H9 (cell line): ENCODE data around the gene LIMS2. TPM values are rescaled to one million over a fixed set of nuclear protein-coding genes. Genes with fewer than 3 reads are reported as not detected.

ENCODE experiments used
- DNase-seq: peaks from one replicate; pipeline ENCODE4 v3.0.0-alpha.2; 2017
- H2AFZ ChIP-seq: one replicate; pipeline ENCODE4 v1.6.1; 2013; ENCODE audit warnings: mild to moderate bottlenecking, low read length, control low read depth, moderate library complexity
- H2AK5ac ChIP-seq: 2 replicates; pipeline ENCODE4 v1.6.1; 2013; ENCODE audit warnings: low read length, control low read depth, mixed read lengths; ENCODE audit not compliant: insufficient read length
- H2BK120ac ChIP-seq: one replicate; pipeline ENCODE4 v1.6.1; 2013; ENCODE audit warnings: low read depth, mild to moderate bottlenecking, low read length, control low read depth, inconsistent platforms; ENCODE audit not compliant: poor library complexity, severe bottlenecking
- H2BK12ac ChIP-seq: 2 replicates; pipeline ENCODE4 v1.6.1; 2013; ENCODE audit warnings: low read length, control low read depth, mixed read lengths, low read depth; ENCODE audit not compliant: insufficient read length
- H2BK15ac ChIP-seq: 2 replicates; pipeline ENCODE4 v1.6.1; 2013; ENCODE audit warnings: low read depth, low read length, control low read depth
- H2BK20ac ChIP-seq: one replicate; pipeline ENCODE4 v1.6.1; 2013; ENCODE audit warnings: low read depth, mild to moderate bottlenecking, low read length, control low read depth, inconsistent platforms; ENCODE audit not compliant: poor library complexity, severe bottlenecking
- H2BK5ac ChIP-seq: 2 replicates; pipeline ENCODE4 v1.6.1; 2013; ENCODE audit warnings: low read length, control low read depth, mixed read lengths; ENCODE audit not compliant: insufficient read length
- H3K14ac ChIP-seq: 2 replicates; pipeline ENCODE4 v1.6.1; 2013; ENCODE audit warnings: low read length, control low read depth; ENCODE audit not compliant: insufficient read depth
- H3K18ac ChIP-seq: 2 replicates; pipeline ENCODE4 v1.6.1; 2013; ENCODE audit warnings: low read depth, mild to moderate bottlenecking, mixed read lengths, low read length, control low read depth; ENCODE audit not compliant: insufficient read length
- H3K23ac ChIP-seq: 2 replicates; pipeline ENCODE4 v1.6.1; 2013; ENCODE audit warnings: low read length, control low read depth, mixed read lengths, low read depth; ENCODE audit not compliant: insufficient read length
- H3K23me2 ChIP-seq: 2 replicates; pipeline ENCODE4 v1.6.1; 2013; ENCODE audit warnings: low read depth, mild to moderate bottlenecking, mixed read lengths, low read length, control low read depth; ENCODE audit not compliant: insufficient read length, poor library complexity, severe bottlenecking
- H3K27ac ChIP-seq: 2 replicates; pipeline ENCODE4 v1.5.1; 2013; ENCODE audit warnings: low read length, control low read depth, mixed read lengths, low read depth; ENCODE audit not compliant: insufficient read length
- H3K27me3 ChIP-seq: 2 replicates; pipeline ENCODE4 v1.6.1; 2013; ENCODE audit warnings: low read length, control low read depth, inconsistent platforms; ENCODE audit not compliant: insufficient read depth
- H3K4ac ChIP-seq: 2 replicates; pipeline ENCODE4 v1.6.1; 2013; ENCODE audit warnings: low read depth, mild to moderate bottlenecking, control low read depth, inconsistent platforms, low read length, moderate library complexity
- H3K4me1 ChIP-seq: 2 replicates; pipeline ENCODE4 v1.6.1; 2013; ENCODE audit warnings: low read length, control low read depth, inconsistent platforms; ENCODE audit not compliant: insufficient read depth
- H3K4me2 ChIP-seq: 2 replicates; pipeline ENCODE4 v1.6.1; 2013; ENCODE audit warnings: low read length, control low read depth, mixed read lengths; ENCODE audit not compliant: insufficient read length, insufficient read depth
- H3K56ac ChIP-seq: 2 replicates; pipeline ENCODE4 v1.6.1; 2013; ENCODE audit warnings: low read depth, mild to moderate bottlenecking, mixed read lengths, low read length, control low read depth; ENCODE audit not compliant: insufficient read length
- H3K79me1 ChIP-seq: 2 replicates; pipeline ENCODE4 v1.6.1; 2013; ENCODE audit warnings: low read depth, mild to moderate bottlenecking, moderate library complexity, low read length, control low read depth, inconsistent platforms; ENCODE audit not compliant: insufficient read depth, poor library complexity, severe bottlenecking
- H3K79me2 ChIP-seq: 2 replicates; pipeline ENCODE4 v1.6.1; 2013; ENCODE audit warnings: low read length, control low read depth, inconsistent platforms; ENCODE audit not compliant: insufficient read depth
- H3K9ac ChIP-seq: 2 replicates; pipeline ENCODE4 v1.6.1; 2013; ENCODE audit warnings: low read length, control low read depth, mixed read lengths; ENCODE audit not compliant: insufficient read length; ENCODE audit errors: extremely low read depth
- H3K9me3 ChIP-seq: one replicate; pipeline ENCODE4 v1.6.1; 2013; ENCODE audit warnings: low read depth, low read length, inconsistent platforms; ENCODE audit not compliant: control insufficient read depth
- H3T11ph ChIP-seq: one replicate; pipeline ENCODE4 v1.6.1; 2013; ENCODE audit warnings: mild to moderate bottlenecking, low read length, control low read depth, inconsistent platforms
- H4K20me1 ChIP-seq: one replicate; pipeline ENCODE4 v1.6.1; 2013; ENCODE audit not compliant: control insufficient read depth, insufficient read length, insufficient read depth
- H4K5ac ChIP-seq: 2 replicates; pipeline ENCODE4 v1.6.1; 2013; ENCODE audit warnings: low read depth, mild to moderate bottlenecking, mixed read lengths, low read length, control low read depth; ENCODE audit not compliant: insufficient read length
- H4K8ac ChIP-seq: replicated peaks from 2 replicates; pipeline ENCODE4 v1.6.1; 2013; ENCODE audit warnings: low read length, control low read depth, mixed read lengths, low read depth; ENCODE audit not compliant: insufficient read length
- H4K91ac ChIP-seq: 2 replicates; pipeline ENCODE4 v1.6.1; 2013; ENCODE audit warnings: low read depth, mild to moderate bottlenecking, moderate library complexity, mixed read lengths, low read length, control low read depth; ENCODE audit not compliant: insufficient read length
- H3K27ac Mint-ChIP-seq, 3 experiments: 2 replicates in 2 of 3; 3 replicates in 1 of 3; pipeline ENCODE4 v1.8.0; 2020 to 2021; ENCODE audit warnings: mixed read lengths in 3 of 3, mild to moderate bottlenecking in 1 of 3, moderate library complexity in 1 of 3
- H3K27me3 Mint-ChIP-seq: 2 replicates; pipeline ENCODE4 v1.8.0; 2021; ENCODE audit warnings: low read depth, mild to moderate bottlenecking, moderate library complexity, mixed read lengths
- H3K36me3 Mint-ChIP-seq, 3 experiments: 2 replicates in 2 of 3; 3 replicates in 1 of 3; pipeline ENCODE4 v1.8.0; 2020 to 2021; ENCODE audit warnings: low read depth in 3 of 3, mixed read lengths in 3 of 3; ENCODE audit not compliant: insufficient read depth in 1 of 3
- H3K4me1 Mint-ChIP-seq, 2 experiments: 2 replicates each; pipeline ENCODE4 v1.8.0; 2020; ENCODE audit warnings: mixed read lengths in 2 of 2
- H3K4me3 Mint-ChIP-seq, 2 experiments: 2 replicates in 1 of 2; 3 replicates in 1 of 2; pipeline ENCODE4 v1.8.0; 2020 to 2021; ENCODE audit warnings: mild to moderate bottlenecking in 2 of 2, mixed read lengths in 2 of 2, moderate library complexity in 1 of 2
- H3K9me3 Mint-ChIP-seq, 2 experiments: 2 replicates in 1 of 2; 3 replicates in 1 of 2; pipeline ENCODE4 v1.8.0; 2020; ENCODE audit warnings: mild to moderate bottlenecking in 2 of 2, mixed read lengths in 2 of 2, moderate library complexity in 1 of 2
- CTCF ChIP-seq: fragments of 200-600 bp; sonication (generic); conservative IDR thresholded peaks from 3 replicates; pipeline ENCODE4 v1.8.0; 2021; ENCODE audit warnings: antibody characterized with exemption, mild to moderate bottlenecking
- WGBS: extraction: QIAGEN DNeasy Blood & Tissue Kit; methylation state at CpG from one replicate; pipeline ENCODE4 v1.1.7; 2013; ENCODE audit warnings: missing lambda C conversion rate, low lambda C conversion rate, mixed read lengths; ENCODE audit not compliant: insufficient read length; ENCODE audit errors: extremely low coverage; 5-methylcytosine and 5-hydroxymethylcytosine counted together
- total RNA-seq: library from RNA; stranded (reverse); gene quantifications from 2 replicates; pipeline ENCODE4 v1.2.1, GENCODE V29; 2021

LIMS2 gene
- total RNA-seq, 1 experiment from 2014 or later, result 5.9 TPM

GRCh38 chr2:127636248-127637235 lies 38.8 kb downstream of the LIMS2 start:
- no peak overlapping the region; the same call in 1 of the 2 replicates for H3K14ac ChIP-seq
- H2AK5ac ChIP-seq, result no peak overlapping the region
- no peak overlapping the region for H4K5ac ChIP-seq
- no peak overlapping the region for H2BK120ac ChIP-seq
- H3K79me1 ChIP-seq, result no peaks in the 10 kb centered on the region
- no peaks in the 10 kb centered on the region; the same call in 1 of the 2 replicates for H3K4me1 ChIP-seq
- H2BK12ac ChIP-seq, result no peak overlapping the region
- TF ChIP-seq CTCF, result no peak
- no peak overlapping the region for H3T11ph ChIP-seq
- H3K27ac ChIP-seq, result no peak overlapping the region
- no peaks in the 10 kb centered on the region for H3K36me3 Mint-ChIP-seq
- WGBS, result no CpG with 5 or more reads among the region's 33 CpGs
- H3K4me1 Mint-ChIP-seq, result peaks cover 8% of the 10 kb centered on the region in 2 experiments
- no peaks in the 10 kb centered on the region for H3K9me3 ChIP-seq
- H3K27me3 Mint-ChIP-seq, result no peaks in the 10 kb centered on the region
- no peak for DNase-seq
- H3K23ac ChIP-seq, result no peak overlapping the region
- no peaks in the 10 kb centered on the region for H3K23me2 ChIP-seq
- no peaks in the 10 kb centered on the region for H3K27me3 ChIP-seq
- no peak overlapping the region for H2BK5ac ChIP-seq
- H2BK20ac ChIP-seq, result no peak overlapping the region
- H3K9ac ChIP-seq, result no peak overlapping the region
- no peak overlapping the region for H3K18ac ChIP-seq
- no peak overlapping the region for H4K8ac ChIP-seq
- H3K79me2 ChIP-seq, result no peaks in the 10 kb centered on the region
- H3K4me3 Mint-ChIP-seq, result no peak overlapping the region; a peak in 1 of 5 replicates
- no peak overlapping the region for H3K4me2 ChIP-seq
- H2AFZ ChIP-seq, result no peak overlapping the region
- H3K27ac Mint-ChIP-seq, result peak overlapping the region in 1 of 3 experiments; percentile 77; a peak in 1 of 7 replicates
- no peaks in the 10 kb centered on the region for H3K9me3 Mint-ChIP-seq
- H4K20me1 ChIP-seq, result no peaks in the 10 kb centered on the region
- no peak overlapping the region for H3K56ac ChIP-seq
- H4K91ac ChIP-seq, result no peak overlapping the region
- no peak overlapping the region for H2BK15ac ChIP-seq
- H3K4ac ChIP-seq, result no peak overlapping the region
